ENCODE data around the gene KIF21A.

DNA sequence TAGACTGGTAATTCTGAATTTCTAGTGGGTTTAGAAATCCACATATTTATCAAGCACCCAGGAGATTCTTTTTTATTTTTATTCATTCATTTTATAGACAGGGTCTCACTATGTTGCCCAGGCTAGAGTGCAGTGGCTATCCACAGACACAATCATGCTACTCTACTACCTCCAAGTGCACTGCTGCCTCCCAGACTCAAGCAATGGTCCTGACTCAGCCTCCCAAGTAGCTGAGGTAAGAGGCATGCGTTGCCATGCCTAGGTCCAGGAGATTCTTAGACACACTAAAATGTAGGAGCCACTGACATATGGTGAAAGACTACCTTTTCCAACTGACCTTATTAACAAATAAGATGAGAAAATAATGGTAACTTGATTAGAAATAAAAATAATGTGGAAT is 38.9 kb downstream of the KIF21A start:
- TF ChIP-seq, protein P1, sequence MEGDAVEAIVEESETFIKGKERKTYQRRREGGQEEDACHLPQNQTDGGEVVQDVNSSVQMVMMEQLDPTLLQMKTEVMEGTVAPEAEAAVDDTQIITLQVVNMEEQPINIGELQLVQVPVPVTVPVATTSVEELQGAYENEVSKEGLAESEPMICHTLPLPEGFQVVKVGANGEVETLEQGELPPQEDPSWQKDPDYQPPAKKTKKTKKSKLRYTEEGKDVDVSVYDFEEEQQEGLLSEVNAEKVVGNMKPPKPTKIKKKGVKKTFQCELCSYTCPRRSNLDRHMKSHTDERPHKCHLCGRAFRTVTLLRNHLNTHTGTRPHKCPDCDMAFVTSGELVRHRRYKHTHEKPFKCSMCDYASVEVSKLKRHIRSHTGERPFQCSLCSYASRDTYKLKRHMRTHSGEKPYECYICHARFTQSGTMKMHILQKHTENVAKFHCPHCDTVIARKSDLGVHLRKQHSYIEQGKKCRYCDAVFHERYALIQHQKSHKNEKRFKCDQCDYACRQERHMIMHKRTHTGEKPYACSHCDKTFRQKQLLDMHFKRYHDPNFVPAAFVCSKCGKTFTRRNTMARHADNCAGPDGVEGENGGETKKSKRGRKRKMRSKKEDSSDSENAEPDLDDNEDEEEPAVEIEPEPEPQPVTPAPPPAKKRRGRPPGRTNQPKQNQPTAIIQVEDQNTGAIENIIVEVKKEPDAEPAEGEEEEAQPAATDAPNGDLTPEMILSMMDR (IDR thresholded peaks at IDR 0.05), result no peak
- no peak for TF ChIP-seq POLR2A (IDR thresholded peaks at IDR 0.05)

All from lower leg skin (tissue), 3 donors.